NT2/D1 (cell line): ENCODE results near the gene OR52L1.
A peak's percentile ranks its signal among the peaks of the same experiment; 100 is the strongest.

Source experiments
- DNase-seq: peaks from one replicate; pipeline ENCODE4 v3.0.0-alpha.2; 2011; ENCODE audit warnings: low read depth, low spot score
- H3K27me3 ChIP-seq: 2 replicates; pipeline ENCODE4 v1.6.0; 2011; ENCODE audit warnings: mild to moderate bottlenecking; ENCODE audit not compliant: insufficient read length, insufficient read depth
- H3K36me3 ChIP-seq: 2 replicates; pipeline ENCODE4 v1.6.1; 2011; ENCODE audit warnings: mild to moderate bottlenecking, low read length, mixed read lengths; ENCODE audit not compliant: insufficient read depth, insufficient read length
- H3K4me1 ChIP-seq: 2 replicates; pipeline ENCODE4 v1.5.1; 2011; ENCODE audit not compliant: insufficient read depth, insufficient read length
- H3K4me3 ChIP-seq: 2 replicates; pipeline ENCODE4 v1.5.1; 2011; ENCODE audit warnings: low read depth; ENCODE audit not compliant: insufficient read length
- H3K9ac ChIP-seq: 2 replicates; pipeline ENCODE4 v1.6.0; 2011; ENCODE audit warnings: low read depth; ENCODE audit not compliant: insufficient read length
- H3K9me3 ChIP-seq: 2 replicates; pipeline ENCODE4 v1.5.1; 2011; ENCODE audit warnings: mild to moderate bottlenecking, low read length; ENCODE audit not compliant: insufficient read depth
- SUZ12 ChIP-seq: IDR thresholded peaks from 2 replicates; pipeline ENCODE4 v1.6.1; 2011; ENCODE audit not compliant: insufficient read length, insufficient read depth; ENCODE audit errors: extremely low read depth
- YY1 ChIP-seq: IDR thresholded peaks from 2 replicates; pipeline ENCODE4 v1.6.1; 2011; ENCODE audit not compliant: insufficient read length, insufficient read depth
- ZNF274 ChIP-seq: IDR thresholded peaks from 2 replicates; pipeline ENCODE4 v1.6.1; 2011; ENCODE audit warnings: mild to moderate bottlenecking, low read depth, low read length

The OR52L1 gene

DNA sequence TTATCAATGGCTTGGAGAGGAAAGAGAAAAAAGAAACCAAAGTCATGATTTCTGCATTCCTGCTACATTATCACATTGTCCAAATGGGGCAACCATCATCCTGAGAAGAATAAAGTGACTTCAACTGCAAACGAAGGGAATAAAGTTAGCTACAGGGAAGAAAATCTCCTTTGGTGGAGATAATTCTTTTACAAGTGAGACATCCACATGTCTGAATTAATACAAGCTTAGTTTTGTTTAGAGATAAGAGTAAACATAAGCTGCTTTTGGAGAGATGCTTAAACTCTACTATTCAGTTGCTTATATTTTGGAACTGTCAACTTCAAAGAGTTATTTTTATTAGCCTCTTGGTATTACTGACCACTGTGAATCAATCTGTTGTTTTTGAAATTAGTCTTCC, at the start of gene OR52L1:
Gene OR52L1 (minus strand): TSS at position 101 of the 400 bp plus-strand sequence. CDS start 55 bp downstream, at position 46.
- peak; percentile 8 for DNase-seq
- no peaks in the 10 kb centered on the region for H3K4me1 ChIP-seq
- H3K27me3 ChIP-seq, result no peaks in the 10 kb centered on the region
- no peak within 1 kb of the TSS for H3K9ac ChIP-seq
- TF ChIP-seq YY1 (no peak), ZNF274 (no peak), SUZ12 (no peak)
- H3K9me3 ChIP-seq, result peaks cover 3% of the 10 kb centered on the region; the same call in 1 of the 2 replicates
- H3K4me3 ChIP-seq, result no peak within 1 kb of the TSS
- no peaks in the 10 kb centered on the region for H3K36me3 ChIP-seq

DNA sequence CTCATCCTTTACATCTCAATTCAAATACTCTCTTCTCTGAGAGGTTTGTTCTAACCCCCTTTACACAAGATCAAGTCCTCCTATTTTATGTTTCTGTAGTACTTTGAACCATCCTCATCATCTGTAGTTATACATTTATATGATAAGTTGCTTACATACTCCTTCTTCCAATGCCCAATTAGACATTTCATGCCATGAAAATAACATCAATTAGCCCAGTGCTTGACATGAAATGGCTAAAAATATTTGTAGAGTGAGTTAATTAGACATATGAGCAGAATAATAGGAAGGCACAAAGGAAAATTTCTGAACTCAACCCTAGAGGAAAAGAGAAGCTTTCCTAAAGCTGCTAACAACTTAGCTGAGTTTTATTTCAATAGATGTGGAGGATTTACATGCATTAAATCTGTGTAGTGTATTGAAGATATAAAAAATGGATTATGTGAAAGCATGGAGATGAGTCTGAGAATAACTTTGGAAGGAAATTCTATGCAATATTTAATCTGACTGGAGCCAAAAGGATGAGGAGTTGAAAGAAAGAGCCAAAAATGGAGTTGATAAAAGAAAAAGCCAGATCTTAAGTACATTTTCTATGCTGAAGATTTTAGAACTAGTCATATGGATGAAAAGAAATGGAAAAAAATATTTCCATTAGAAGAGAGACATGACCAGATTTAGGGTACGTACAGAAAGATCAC, 44.1 kb upstream of the OR52L1 start, which contains the start of gene OR56A1:
Gene OR56A1 (minus strand): TSS at position 51 of the 698 bp plus-strand sequence. CDS start 3,066 bp downstream, outside the sequence.
- Histone ChIP-seq H3K4me3 (no peak within 1 kb of the TSS), H3K9me3 (no peaks in the 10 kb centered on the region), H3K36me3 (no peaks in the 10 kb centered on the region), H3K4me1 (no peaks in the 10 kb centered on the region), H3K27me3 (no peaks in the 10 kb centered on the region), H3K9ac (no peak within 1 kb of the TSS)
- DNase-seq, result no peak
- no peak for TF ChIP-seq ZNF274
- no peak for TF ChIP-seq SUZ12
- TF ChIP-seq YY1, result no peak

DNA sequence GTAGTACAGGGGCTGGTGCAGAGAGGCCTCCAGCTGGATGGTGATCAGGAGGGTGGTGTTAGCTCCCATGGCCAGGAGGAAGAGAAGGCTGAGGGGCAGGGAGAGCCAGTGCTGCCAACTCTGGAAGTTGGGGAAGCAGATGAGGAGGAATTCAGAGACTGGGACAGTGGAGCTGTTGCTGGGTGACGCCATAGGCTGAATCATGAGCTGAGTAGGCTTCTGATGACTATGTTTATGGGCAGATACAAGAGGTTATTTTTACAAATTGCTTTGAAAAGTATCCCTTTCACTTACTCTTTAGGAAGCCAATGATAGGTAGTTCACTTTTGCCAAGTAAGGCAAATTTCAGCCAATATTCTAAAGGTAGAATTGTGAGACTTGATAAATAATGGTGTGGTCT, 40.7 kb upstream of the OR52L1 start:
- Histone ChIP-seq H3K27me3 (no peaks in the 10 kb centered on the region), H3K9me3 (no peaks in the 10 kb centered on the region), H3K9ac (no peak overlapping the region), H3K4me3 (no peak overlapping the region), H3K4me1 (no peaks in the 10 kb centered on the region), H3K36me3 (no peaks in the 10 kb centered on the region)
- no peak for DNase-seq
- TF ChIP-seq SUZ12 (no peak), ZNF274 (no peak), YY1 (no peak)

DNA sequence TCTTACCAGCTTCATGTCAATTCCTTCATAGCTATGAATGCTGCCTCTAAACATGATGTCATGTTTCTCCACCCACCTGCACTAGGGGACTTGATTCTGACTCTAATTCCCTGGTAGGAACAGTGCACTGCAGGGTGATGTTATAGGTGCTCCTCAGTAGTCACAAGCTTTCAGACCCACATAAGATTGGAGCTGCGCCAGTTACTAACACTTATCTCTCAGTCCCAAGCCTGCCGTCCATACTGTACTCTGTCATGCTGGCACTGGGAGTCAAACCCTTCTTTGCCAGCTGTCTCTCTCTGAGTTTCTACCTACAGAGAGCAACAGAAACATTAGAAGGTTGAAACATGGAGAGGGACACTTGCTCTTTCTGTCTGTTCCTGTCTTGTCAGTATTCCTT, 38.3 kb upstream of the OR52L1 start:
- Histone ChIP-seq H3K4me1 (no peaks in the 10 kb centered on the region), H3K27me3 (no peaks in the 10 kb centered on the region), H3K36me3 (no peaks in the 10 kb centered on the region), H3K9me3 (no peaks in the 10 kb centered on the region), H3K4me3 (no peak overlapping the region), H3K9ac (no peak overlapping the region)
- TF ChIP-seq ZNF274, result no peak
- TF ChIP-seq SUZ12, result no peak
- no peak for TF ChIP-seq YY1
- DNase-seq, result no peak

DNA sequence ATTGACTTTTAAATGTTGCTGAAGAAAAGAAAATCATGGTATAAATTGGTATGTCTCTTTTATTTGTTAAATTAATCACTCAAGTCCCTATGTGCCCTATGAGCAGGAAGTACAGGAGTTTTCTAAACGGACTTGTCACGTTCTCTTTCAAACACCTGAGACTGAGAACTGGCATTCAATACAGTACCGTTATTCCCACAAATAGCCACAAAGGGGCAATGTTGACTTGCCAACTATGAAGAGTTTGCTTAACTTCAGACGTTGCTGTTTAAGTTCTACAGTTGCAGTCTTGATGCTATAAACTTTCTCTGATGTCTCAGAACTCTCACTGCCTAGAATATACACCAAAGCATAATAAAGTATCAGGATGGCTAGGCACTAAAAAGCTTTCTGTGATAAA, 36.2 kb upstream of the OR52L1 start:
- H3K9me3 ChIP-seq, result no peaks in the 10 kb centered on the region
- H3K36me3 ChIP-seq, result no peaks in the 10 kb centered on the region
- no peak overlapping the region for H3K4me3 ChIP-seq
- H3K27me3 ChIP-seq, result no peaks in the 10 kb centered on the region
- H3K4me1 ChIP-seq, result no peaks in the 10 kb centered on the region
- DNase-seq, result peak; percentile 66
- no peak for TF ChIP-seq ZNF274
- TF ChIP-seq YY1, result no peak
- no peak for TF ChIP-seq SUZ12
- no peak overlapping the region for H3K9ac ChIP-seq

DNA sequence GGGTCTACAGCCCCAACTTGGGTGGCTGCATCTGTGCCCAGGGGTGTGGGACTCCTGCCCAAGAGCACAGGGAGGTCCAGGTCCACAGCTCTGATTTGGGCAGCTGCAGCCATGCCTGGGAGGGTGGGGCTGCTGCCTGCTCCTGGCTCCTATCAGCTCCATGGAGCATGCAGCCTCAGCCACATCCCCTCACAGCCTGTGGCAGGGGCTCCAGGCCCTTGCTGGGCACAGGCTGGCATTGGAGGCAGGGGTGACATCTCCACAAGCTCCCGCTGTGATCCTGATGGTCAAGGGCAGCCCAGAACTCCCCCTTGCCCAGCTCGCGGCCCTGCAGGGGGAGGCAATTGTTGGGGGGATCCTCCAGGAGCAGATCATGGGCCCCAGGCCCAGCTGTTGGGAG, 26.3 kb upstream of the OR52L1 start:
- Histone ChIP-seq H3K9me3 (peaks cover 3% of the 10 kb centered on the region; the same call in 1 of the 2 replicates), H3K36me3 (no peaks in the 10 kb centered on the region), H3K9ac (no peak overlapping the region), H3K4me3 (no peak overlapping the region), H3K4me1 (no peaks in the 10 kb centered on the region), H3K27me3 (no peaks in the 10 kb centered on the region)
- no peak for DNase-seq
- TF ChIP-seq SUZ12 (no peak), ZNF274 (no peak), YY1 (no peak)

DNA sequence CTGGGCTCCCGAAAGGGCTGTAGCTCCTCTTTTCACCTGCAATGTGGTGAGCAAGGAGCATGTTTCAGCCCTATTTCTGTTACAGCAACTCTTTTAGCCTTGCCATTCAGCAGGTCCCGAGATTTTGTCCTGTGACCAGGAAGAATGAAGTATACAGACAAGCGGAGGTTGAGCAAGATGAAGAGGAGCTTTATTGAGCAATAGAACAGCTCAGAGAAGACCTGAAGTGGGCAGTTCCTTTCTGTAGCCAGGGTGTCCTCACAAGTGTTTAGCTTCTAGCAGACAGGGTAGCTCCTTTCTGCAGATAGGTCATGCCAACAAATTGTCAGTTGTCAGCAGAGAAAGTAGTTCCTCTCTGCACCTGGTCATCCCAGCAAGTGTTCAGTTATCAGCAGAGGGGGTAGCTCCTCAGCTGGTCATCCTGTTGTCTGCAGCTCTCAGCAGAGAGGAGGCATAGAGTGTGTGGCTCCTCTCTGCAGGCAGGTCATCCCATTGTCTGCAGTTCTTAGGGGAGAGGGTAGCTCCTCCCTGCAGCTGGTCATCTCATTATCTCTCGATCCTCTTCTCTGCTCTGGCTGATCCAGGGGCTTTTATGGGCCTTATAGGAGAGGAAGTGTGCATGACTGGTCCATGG, 25.4 kb upstream of the OR52L1 start:
- H3K4me3 ChIP-seq, result no peak overlapping the region
- no peaks in the 10 kb centered on the region for H3K36me3 ChIP-seq
- TF ChIP-seq YY1 (no peak), SUZ12 (no peak), ZNF274 (no peak)
- H3K27me3 ChIP-seq, result no peaks in the 10 kb centered on the region
- no peak for DNase-seq
- peaks cover 3% of the 10 kb centered on the region; the same call in 1 of the 2 replicates for H3K9me3 ChIP-seq
- no peaks in the 10 kb centered on the region for H3K4me1 ChIP-seq
- H3K9ac ChIP-seq, result no peak overlapping the region
